Pancreas (tissue), 10 donors: ENCODE results near the gene TEX22. TPM values are rescaled to one million over a fixed set of nuclear protein-coding genes. Genes with fewer than 3 reads are reported as not detected.

Experiments used
- ATAC-seq, 4 donors: fragments of 200-7000 bp; cut with Tn5 transposase; one replicate each; pipeline versions ENCODE4 v1.8.0 to v1.9.1; 2020; ENCODE audit warnings: mild to moderate bottlenecking in 4 of 4, moderate library complexity in 4 of 4
- DNase-seq, 6 donors: peaks; one replicate each; pipeline ENCODE4 v3.0.0-alpha.2; 2020
- FAIRE-seq: peaks from 2 replicates; lab custom pipeline; 2012; peaks lifted over from hg19 to GRCh38; lab: Jason Lieb, UNC
- H3K27ac ChIP-seq, 4 donors: fragments of 200-600 bp; sonication (generic); 1 replicate in 3 of 4; 2 replicates in 1 of 4; pipeline versions ENCODE4 v1.5.0 to v1.8.0; 2020
- H3K27me3 ChIP-seq, 4 donors: fragments of 200-600 bp; one replicate each; pipeline ENCODE4 v1.8.0; 2021
- H3K36me3 ChIP-seq, 3 donors: fragments of 200-600 bp; sonication (generic) in 1 of 3; one replicate each; pipeline versions ENCODE4 v1.5.0 to v1.8.0; 2020 to 2021
- H3K4me1 ChIP-seq, 3 donors: fragments of 200-600 bp; one replicate each; pipeline ENCODE4 v1.8.0; 2021
- H3K4me3 ChIP-seq, 4 donors: fragments of 200-600 bp; sonication (generic) in 2 of 4; one replicate each; pipeline versions ENCODE4 v1.5.0 to v1.8.0; 2020 to 2021
- H3K9me3 ChIP-seq, 4 donors: fragments of 200-600 bp; one replicate each; pipeline ENCODE4 v1.8.0; 2021
- CTCF ChIP-seq, 4 donors: fragments of 200-600 bp; sonication (generic) in 3 of 4; IDR thresholded peaks; one replicate each; pipeline versions ENCODE4 v1.5.0 to v1.8.0; 2021; ENCODE audit warnings: antibody characterized with exemption in 4 of 4
- WGBS, 2 donors: extraction: QIAGEN DNeasy Blood & Tissue Kit; methylation state at CpG; one replicate each; pipeline ENCODE4 v1.1.7; 2013; 5-methylcytosine and 5-hydroxymethylcytosine counted together
- intact Hi-C, 3 donors: fragments of 100-400 bp; cut with DNase I; formaldehyde crosslinking; loops; one replicate each; pipeline versions ENCODE4 v1.11.1 to v1.14.2; 2022
- polyA plus RNA-seq, 2 donors: library from polyadenylated mRNA; stranded (reverse); fragments of 200-250 nt; gene quantifications; one replicate each; pipeline ENCODE4 v1.2.3, GENCODE V29; 2013
- total RNA-seq, 6 donors: library from RNA; stranded (reverse); fragmentation: NEBNext Ultra II Directional in 4 of 6; extraction: Animal tissue kit (Norgen Biotek cat#: 25700) in 4 of 6; gene quantifications; one replicate each; pipeline versions ENCODE4 v1.2.1 to v1.2.4, GENCODE V29; 2021 to 2023
- donor health status: healthy with polysubstance abuse.
- donor health status: DM: no; HTN: no; CAD: no; lungs with moderate emphysema.
- donor health status: DM: no; HTN: no; CAD: no.
- donor health status: control.
- donor health status: control.
- donor health status: Bipolar disorder and iron deficiency.
- donor health status: DM: yes; HTN: yes; CAD: no.
- donor health status: DM: no; HTN: no; CAD: no.
- donor health status: DM: no; HTN: no; CAD: no.
- donor health status: DM: yes; HTN: yes; CAD: no.

TEX22 gene
- total and polyA plus RNA-seq, 8 donors = 0.14 to 2.4 (median 1.1) TPM

DNA sequence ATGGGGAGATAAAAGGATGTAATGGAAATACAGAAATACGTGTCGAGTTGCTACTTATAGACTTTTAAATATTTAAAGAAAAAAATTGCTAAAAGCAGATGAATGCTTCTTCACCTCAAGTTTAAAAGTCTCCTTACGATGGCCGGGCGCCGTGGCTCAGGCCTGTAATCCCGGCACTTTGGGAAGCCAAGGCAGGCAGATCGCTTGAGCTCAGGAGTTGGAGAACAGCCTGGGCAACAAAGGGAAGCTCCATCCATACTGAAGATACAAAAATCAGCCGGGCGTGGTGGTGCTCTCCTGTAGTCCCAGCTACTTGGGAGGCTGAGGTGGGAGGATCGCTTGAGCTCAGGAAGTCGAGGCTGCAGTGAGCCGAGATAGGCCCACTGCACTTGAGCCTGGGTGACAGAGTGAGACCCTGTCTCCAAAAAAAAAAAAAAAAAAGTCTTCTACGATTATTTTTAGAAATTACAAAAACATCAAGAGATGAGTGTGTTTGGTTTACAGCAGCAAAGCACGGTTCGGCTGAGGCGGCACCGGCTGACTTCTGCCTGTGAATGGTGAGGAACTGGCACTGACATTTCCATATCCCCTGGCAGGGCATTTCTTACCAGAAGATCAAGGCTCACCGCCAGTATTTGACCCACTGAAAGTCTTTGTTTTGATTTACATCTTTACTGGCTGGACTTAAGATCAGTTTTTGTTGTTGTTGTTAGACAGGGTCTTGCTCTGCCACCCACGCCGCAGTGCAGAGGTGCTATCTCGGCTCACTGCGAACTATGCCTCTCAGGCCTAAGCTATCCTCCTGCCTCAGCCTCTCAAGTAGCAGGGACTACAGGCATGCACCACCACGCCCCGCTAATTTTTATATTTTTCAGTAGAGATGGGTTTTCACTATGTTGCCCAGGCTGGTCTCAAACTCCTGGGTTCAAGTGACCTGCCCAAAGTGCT, 17.4 kb downstream of the TEX22 start:
- H3K27ac ChIP-seq = no peak overlapping the region
- ATAC-seq = no peak
- intact Hi-C loops = no loop called here
- peaks cover 0 to 8% (median 6%) of the 10 kb centered on the region in 3 donors for H3K4me1 ChIP-seq
- TF ChIP-seq CTCF (IDR thresholded peaks at IDR 0.05) = no peak
- no peak for DNase-seq
- H3K4me3 ChIP-seq = peak overlapping the region in 2 of 4 donors; percentile 51 to 65
- WGBS, 2 donors = 91 to 92% methylated on average over 25 of the region's 25 CpGs
- FAIRE-seq = no peak
- no peaks in the 10 kb centered on the region for H3K36me3 ChIP-seq
- H3K9me3 ChIP-seq = no peaks in the 10 kb centered on the region
- no peaks in the 10 kb centered on the region for H3K27me3 ChIP-seq

DNA sequence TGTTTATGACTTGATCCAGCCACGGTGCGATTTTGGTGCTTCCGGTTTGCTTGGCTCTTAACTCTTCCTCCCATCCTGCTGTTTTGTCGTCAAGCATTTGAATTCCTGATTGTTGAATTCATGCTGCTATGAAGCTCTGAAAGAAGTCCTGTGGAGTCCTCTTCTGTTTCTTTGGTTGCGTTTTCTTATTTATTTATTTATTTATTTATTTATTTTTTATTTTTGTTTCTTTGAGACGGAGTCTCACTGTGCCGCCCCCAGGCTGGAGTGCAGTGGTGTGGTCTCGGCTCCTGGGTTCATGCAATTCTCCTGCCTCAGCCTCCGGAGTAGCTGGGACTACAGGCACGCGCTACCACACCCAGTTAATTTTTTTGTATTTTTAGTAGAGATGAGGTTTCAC, 18.3 kb downstream of the TEX22 start:
- H3K4me3 ChIP-seq = no peak overlapping the region
- FAIRE-seq (no peak), ATAC-seq (no peak), DNase-seq (no peak)
- H3K27ac ChIP-seq = no peak overlapping the region
- intact Hi-C loops = no loop called here
- no peak for TF ChIP-seq CTCF (IDR thresholded peaks at IDR 0.05)
- peaks cover 0 to 13% (median 6%) of the 10 kb centered on the region in 3 donors for H3K4me1 ChIP-seq
- WGBS, 2 donors = 95% methylated on average over 11 of the region's 11 CpGs
- no peaks in the 10 kb centered on the region for H3K36me3 ChIP-seq
- no peaks in the 10 kb centered on the region for H3K9me3 ChIP-seq
- H3K27me3 ChIP-seq = no peaks in the 10 kb centered on the region

- no peak overlapping the region for H3K27ac ChIP-seq
- TF ChIP-seq CTCF (IDR thresholded peaks at IDR 0.05) = no peak
- WGBS, 2 donors = 91 to 92% methylated on average over 3 of the region's 3 CpGs
- no peaks in the 10 kb centered on the region for H3K36me3 ChIP-seq
- H3K4me1 ChIP-seq = peaks cover 0 to 13% (median 6%) of the 10 kb centered on the region in 3 donors
- intact Hi-C loops = no loop called here
- no peak overlapping the region for H3K4me3 ChIP-seq
- ATAC-seq (no peak), FAIRE-seq (no peak), DNase-seq (no peak)
- no peaks in the 10 kb centered on the region for H3K9me3 ChIP-seq
- H3K27me3 ChIP-seq = no peaks in the 10 kb centered on the region
These were observed 19.4 kb downstream of the TEX22 start for GRCh38 chr14:105417690-105418121.

GRCh38 chr14:105418269-105419194, 20.2 kb downstream of the TEX22 start:
- FAIRE-seq (no peak), DNase-seq (no peak), ATAC-seq (peak in 3 of 4 donors; percentile 11 to 20 (median 17))
- Histone ChIP-seq H3K27me3 (no peaks in the 10 kb centered on the region), H3K4me1 (peaks cover 0 to 13% (median 6%) of the 10 kb centered on the region in 3 donors), H3K36me3 (no peaks in the 10 kb centered on the region), H3K9me3 (no peaks in the 10 kb centered on the region), H3K4me3 (peak overlapping the region; percentile 43 to 75 (median 57)), H3K27ac (peak overlapping the region in 2 of 4 donors; percentile 41 to 62)
- WGBS, 2 donors = 64 to 66% methylated on average over 19 of the region's 19 CpGs
- intact Hi-C loops = no loop called here
- no peak for TF ChIP-seq CTCF (IDR thresholded peaks at IDR 0.05)
